Trophoblast cell (in vitro differentiated cells and primary cell): Measurements from ENCODE around the gene IFITM5.

ENCODE experiments used
- DNase-seq, 2 donors: peaks; one replicate each; pipeline ENCODE4 v3.0.0-alpha.2; 2016
- H2AFZ ChIP-seq: 2 replicates; pipeline ENCODE4 v1.6.1; 2013; ENCODE audit warnings: low read length, moderate library complexity, mild to moderate bottlenecking; ENCODE audit not compliant: insufficient read depth, poor library complexity
- H2AK5ac ChIP-seq: 2 replicates; pipeline ENCODE4 v1.6.1; 2013; ENCODE audit warnings: mild to moderate bottlenecking, low read length
- H2BK120ac ChIP-seq: 2 replicates; pipeline ENCODE4 v1.6.1; 2013; ENCODE audit warnings: low read length, mild to moderate bottlenecking, moderate library complexity; ENCODE audit not compliant: insufficient read depth, poor library complexity
- H2BK12ac ChIP-seq: 2 replicates; pipeline ENCODE4 v1.6.1; 2013; ENCODE audit warnings: mild to moderate bottlenecking, low read length, moderate library complexity
- H2BK5ac ChIP-seq: 2 replicates; pipeline ENCODE4 v1.6.1; 2013; ENCODE audit warnings: low read length, low read depth, moderate library complexity, mild to moderate bottlenecking; ENCODE audit not compliant: poor library complexity
- H3K14ac ChIP-seq: 2 replicates; pipeline ENCODE4 v1.6.1; 2013; ENCODE audit warnings: mild to moderate bottlenecking, low read length
- H3K18ac ChIP-seq: 2 replicates; pipeline ENCODE4 v1.6.1; 2013; ENCODE audit warnings: mild to moderate bottlenecking, low read length
- H3K23ac ChIP-seq: 2 replicates; pipeline ENCODE4 v1.6.1; 2013; ENCODE audit warnings: low read length
- H3K27ac ChIP-seq: 2 replicates; pipeline ENCODE4 v1.5.1; 2013; ENCODE audit warnings: low read depth, mild to moderate bottlenecking, inconsistent platforms, low read length, moderate library complexity
- H3K27me3 ChIP-seq: 2 replicates; pipeline ENCODE4 v1.6.1; 2013; ENCODE audit warnings: inconsistent platforms, mild to moderate bottlenecking, low read length, moderate library complexity; ENCODE audit not compliant: insufficient read depth
- H3K36me3 ChIP-seq, 2 experiments: 1 replicate in 1 of 2; 2 replicates in 1 of 2; pipeline ENCODE4 v1.6.1; 2013; ENCODE audit warnings: low read length in 2 of 2, mild to moderate bottlenecking in 2 of 2, moderate library complexity in 1 of 2; ENCODE audit not compliant: insufficient read depth in 2 of 2, control insufficient read depth in 1 of 2
- H3K4ac ChIP-seq: 2 replicates; pipeline ENCODE4 v1.6.1; 2013; ENCODE audit warnings: low read depth, mild to moderate bottlenecking, low read length, moderate library complexity
- H3K4me1 ChIP-seq, 2 experiments: 1 replicate in 1 of 2; 2 replicates in 1 of 2; pipeline ENCODE4 v1.6.1; 2013; ENCODE audit warnings: low read length in 2 of 2, mild to moderate bottlenecking in 2 of 2, moderate library complexity in 1 of 2; ENCODE audit not compliant: insufficient read depth in 2 of 2, control insufficient read depth in 1 of 2
- H3K4me2 ChIP-seq: 2 replicates; pipeline ENCODE4 v1.6.1; 2013; ENCODE audit warnings: inconsistent platforms, mild to moderate bottlenecking, low read length, moderate library complexity
- H3K4me3 ChIP-seq: 2 replicates; pipeline ENCODE4 v1.5.1; 2013; ENCODE audit warnings: mild to moderate bottlenecking, low read depth, low read length, inconsistent platforms
- H3K79me1 ChIP-seq: one replicate; pipeline ENCODE4 v1.6.1; 2013; ENCODE audit warnings: low read length
- H3K79me2 ChIP-seq: 2 replicates; pipeline ENCODE4 v1.6.1; 2013; ENCODE audit warnings: low read length, mild to moderate bottlenecking; ENCODE audit not compliant: control insufficient read depth, insufficient read depth, poor library complexity
- H3K9ac ChIP-seq: 2 replicates; pipeline ENCODE4 v1.6.1; 2013; ENCODE audit warnings: mild to moderate bottlenecking, low read length
- H3K9me3 ChIP-seq: 2 replicates; pipeline ENCODE4 v1.6.1; 2013; ENCODE audit warnings: low read depth, mild to moderate bottlenecking, control low read depth, inconsistent platforms, low read length; ENCODE audit not compliant: insufficient read depth
- H4K12ac ChIP-seq: 2 replicates; pipeline ENCODE4 v1.6.1; 2013; ENCODE audit warnings: low read depth, mild to moderate bottlenecking, low read length, moderate library complexity
- H4K8ac ChIP-seq: 2 replicates; pipeline ENCODE4 v1.6.1; 2013; ENCODE audit warnings: low read depth, mild to moderate bottlenecking, low read length, moderate library complexity
- H4K91ac ChIP-seq: one replicate; pipeline ENCODE4 v1.6.1; 2013; ENCODE audit warnings: low read depth, mild to moderate bottlenecking, low read length, moderate library complexity
- WGBS: extraction: QIAGEN DNeasy Blood & Tissue Kit; methylation state at CpG from one replicate; pipeline ENCODE4 v1.1.7; 2013; ENCODE audit warnings: missing lambda C conversion rate; ENCODE audit not compliant: insufficient read length, insufficient coverage; ENCODE audit errors: extremely low coverage; 5-methylcytosine and 5-hydroxymethylcytosine counted together

IFITM5 gene

DNA sequence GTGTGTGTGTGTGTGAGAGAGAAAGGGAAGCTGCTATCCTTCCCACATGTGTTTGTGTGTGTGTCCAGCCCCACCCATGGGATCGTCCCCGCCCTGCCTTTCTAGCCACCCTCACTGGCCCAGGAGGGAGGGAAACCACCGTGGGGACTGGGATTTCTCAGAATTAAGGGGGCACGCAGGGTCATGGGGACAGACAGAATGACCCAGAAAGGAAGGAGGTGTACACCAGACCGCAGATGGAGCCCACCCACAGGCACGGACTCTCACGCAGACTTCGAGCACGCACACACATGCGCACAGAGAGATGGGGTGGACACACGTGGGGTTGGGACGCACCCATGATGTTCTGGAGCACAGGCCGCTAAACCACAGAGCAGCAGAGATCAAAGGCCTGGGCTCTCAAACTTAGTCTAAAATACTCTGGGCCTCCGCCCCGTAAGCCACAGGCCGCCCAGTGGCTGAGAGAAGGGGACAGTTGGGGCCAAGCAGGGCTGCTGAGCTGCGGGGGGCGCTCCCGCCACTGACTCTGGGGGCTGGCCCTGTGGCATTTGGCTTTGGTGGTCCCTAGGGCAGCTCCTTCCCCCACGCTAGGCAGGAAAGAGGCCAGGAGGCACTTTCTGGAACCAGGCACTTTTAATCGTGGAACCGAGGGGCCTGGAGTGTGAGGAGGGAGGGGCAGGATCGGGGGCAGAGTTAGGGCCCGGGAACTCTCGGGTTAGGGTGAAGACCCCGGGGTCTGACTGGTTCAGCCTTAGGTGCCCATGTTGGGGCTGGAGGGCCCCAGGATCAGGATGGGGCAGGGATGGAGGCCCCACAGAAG is 1.5 kb downstream of the IFITM5 start:
- Histone ChIP-seq H3K36me3 (peaks cover 18 to 21% of the 10 kb centered on the region in 2 experiments), H3K4me1 (peaks cover 4% of the 10 kb centered on the region in 2 experiments), H3K4ac (no peak overlapping the region), H4K91ac (no peak overlapping the region), H4K8ac (no peak overlapping the region), H3K4me2 (no peak overlapping the region), H4K12ac (no peak overlapping the region), H2BK5ac (no peak overlapping the region), H3K14ac (no peak overlapping the region), H2BK120ac (no peak overlapping the region), H3K79me1 (no peaks in the 10 kb centered on the region), H3K9me3 (no peaks in the 10 kb centered on the region), H2AFZ (no peak overlapping the region), H3K23ac (no peak overlapping the region), H2BK12ac (no peak overlapping the region), H3K4me3 (no peak overlapping the region), H2AK5ac (no peak overlapping the region), H3K79me2 (no peaks in the 10 kb centered on the region), H3K27ac (no peak overlapping the region), H3K27me3 (no peaks in the 10 kb centered on the region), H3K9ac (no peak overlapping the region), H3K18ac (no peak overlapping the region)
- no CpG with 5 or more reads among the region's 26 CpGs for WGBS
- no peak for DNase-seq

DNA sequence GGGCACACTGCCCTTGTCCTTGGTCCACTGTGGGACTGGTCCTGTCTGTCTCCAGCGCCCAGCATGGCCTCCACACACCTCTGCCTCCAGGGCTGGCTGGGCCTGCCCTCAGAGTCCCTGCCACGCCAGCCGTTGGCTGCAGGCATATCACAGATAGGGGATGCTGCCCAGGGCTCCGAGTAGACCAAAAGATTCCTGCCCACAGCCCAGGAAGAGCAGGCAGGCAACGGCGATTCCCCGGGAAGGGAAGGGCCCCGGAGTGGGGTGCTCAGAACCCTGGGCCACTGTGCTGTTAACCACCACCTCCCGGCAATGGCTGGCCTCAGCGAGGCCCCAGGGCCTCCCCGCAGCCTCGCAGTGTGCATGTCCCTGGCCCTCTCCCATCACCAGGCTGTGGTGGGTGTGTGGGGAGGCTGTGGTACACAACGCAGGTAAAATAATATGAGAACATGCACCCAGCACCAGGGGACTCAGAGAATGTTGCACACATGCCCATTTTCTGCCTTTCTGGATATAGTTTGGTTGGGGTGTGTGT is 2.2 kb downstream of the IFITM5 start:
- Histone ChIP-seq H2BK12ac (no peak overlapping the region), H3K79me2 (no peaks in the 10 kb centered on the region), H3K27me3 (no peaks in the 10 kb centered on the region), H3K4me1 (peaks cover 4% of the 10 kb centered on the region in 2 experiments), H3K4me2 (no peak overlapping the region), H2BK5ac (no peak overlapping the region), H3K27ac (no peak overlapping the region), H3K4me3 (no peak overlapping the region), H3K18ac (no peak overlapping the region), H4K12ac (no peak overlapping the region), H3K9ac (no peak overlapping the region), H2BK120ac (no peak overlapping the region), H3K9me3 (no peaks in the 10 kb centered on the region), H4K91ac (no peak overlapping the region), H3K23ac (no peak overlapping the region), H2AFZ (no peak overlapping the region), H3K4ac (no peak overlapping the region), H2AK5ac (no peak overlapping the region), H3K36me3 (peaks cover 24% of the 10 kb centered on the region in 2 experiments), H3K79me1 (no peaks in the 10 kb centered on the region), H3K14ac (no peak overlapping the region), H4K8ac (no peak overlapping the region)
- no peak for DNase-seq
- WGBS, result no CpG with 5 or more reads among the region's 13 CpGs

DNA sequence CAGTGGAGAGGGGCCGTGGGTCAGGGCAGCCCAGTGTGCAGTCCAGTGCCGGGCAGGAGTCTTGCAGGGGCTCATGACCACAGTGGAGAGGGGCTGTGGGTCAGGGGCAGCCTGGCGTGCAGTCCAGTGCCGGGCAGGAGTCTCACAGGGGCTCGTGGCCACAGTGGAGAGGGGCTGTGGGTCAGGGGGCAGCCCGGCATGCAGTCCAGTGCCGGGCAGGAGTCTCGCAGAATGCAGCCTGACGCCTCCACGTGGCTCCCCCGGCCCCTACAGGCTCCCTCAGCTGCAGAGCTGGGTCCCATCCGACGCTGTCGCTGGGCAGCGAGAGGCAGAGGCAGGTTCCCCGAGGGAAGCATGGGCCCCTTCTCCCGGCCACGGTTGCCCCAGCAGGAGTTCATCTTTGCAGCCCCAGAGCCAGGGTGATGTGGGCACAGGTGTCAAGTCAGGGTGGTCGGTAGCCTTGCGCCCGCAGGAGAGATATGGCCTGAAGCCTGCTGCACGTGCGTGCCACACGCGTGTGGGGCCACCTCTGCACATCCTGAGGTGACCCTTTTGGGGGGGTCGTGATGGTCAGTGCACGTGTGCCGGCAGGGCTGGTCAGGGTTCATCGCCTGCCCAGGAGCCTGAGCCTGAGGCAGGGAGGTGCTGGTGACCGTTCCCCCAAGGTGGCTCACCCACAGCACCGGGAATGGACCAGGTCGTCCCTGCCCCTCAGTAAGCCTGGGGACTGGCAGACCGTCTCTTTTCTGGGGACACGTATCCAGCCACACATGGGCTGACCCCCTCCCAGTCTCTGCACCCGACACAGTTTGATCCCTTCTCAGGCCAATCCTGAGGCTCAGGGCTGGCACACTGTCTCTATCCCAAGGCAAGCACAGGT is 2.9 kb downstream of the IFITM5 start:
- H3K4me1 ChIP-seq, result peaks cover 5 to 6% of the 10 kb centered on the region in 2 experiments
- H2BK5ac ChIP-seq, result no peak overlapping the region
- H2BK120ac ChIP-seq, result no peak overlapping the region
- no peak overlapping the region for H3K4me3 ChIP-seq
- no peak overlapping the region for H3K4ac ChIP-seq
- H3K4me2 ChIP-seq, result no peak overlapping the region
- no peak overlapping the region for H4K91ac ChIP-seq
- H2BK12ac ChIP-seq, result no peak overlapping the region
- no peaks in the 10 kb centered on the region for H3K79me1 ChIP-seq
- no peak overlapping the region for H3K14ac ChIP-seq
- H3K18ac ChIP-seq, result no peak overlapping the region
- no peak overlapping the region for H3K23ac ChIP-seq
- H4K12ac ChIP-seq, result no peak overlapping the region
- no peaks in the 10 kb centered on the region for H3K27me3 ChIP-seq
- no peak for DNase-seq
- no peak overlapping the region for H3K9ac ChIP-seq
- H3K79me2 ChIP-seq, result no peaks in the 10 kb centered on the region
- H3K27ac ChIP-seq, result no peak overlapping the region
- no peak overlapping the region for H2AK5ac ChIP-seq
- no CpG with 5 or more reads among the region's 35 CpGs for WGBS
- no peaks in the 10 kb centered on the region for H3K9me3 ChIP-seq
- H2AFZ ChIP-seq, result no peak overlapping the region
- no peak overlapping the region for H4K8ac ChIP-seq
- H3K36me3 ChIP-seq, result peaks cover 25% of the 10 kb centered on the region in 2 experiments

DNA sequence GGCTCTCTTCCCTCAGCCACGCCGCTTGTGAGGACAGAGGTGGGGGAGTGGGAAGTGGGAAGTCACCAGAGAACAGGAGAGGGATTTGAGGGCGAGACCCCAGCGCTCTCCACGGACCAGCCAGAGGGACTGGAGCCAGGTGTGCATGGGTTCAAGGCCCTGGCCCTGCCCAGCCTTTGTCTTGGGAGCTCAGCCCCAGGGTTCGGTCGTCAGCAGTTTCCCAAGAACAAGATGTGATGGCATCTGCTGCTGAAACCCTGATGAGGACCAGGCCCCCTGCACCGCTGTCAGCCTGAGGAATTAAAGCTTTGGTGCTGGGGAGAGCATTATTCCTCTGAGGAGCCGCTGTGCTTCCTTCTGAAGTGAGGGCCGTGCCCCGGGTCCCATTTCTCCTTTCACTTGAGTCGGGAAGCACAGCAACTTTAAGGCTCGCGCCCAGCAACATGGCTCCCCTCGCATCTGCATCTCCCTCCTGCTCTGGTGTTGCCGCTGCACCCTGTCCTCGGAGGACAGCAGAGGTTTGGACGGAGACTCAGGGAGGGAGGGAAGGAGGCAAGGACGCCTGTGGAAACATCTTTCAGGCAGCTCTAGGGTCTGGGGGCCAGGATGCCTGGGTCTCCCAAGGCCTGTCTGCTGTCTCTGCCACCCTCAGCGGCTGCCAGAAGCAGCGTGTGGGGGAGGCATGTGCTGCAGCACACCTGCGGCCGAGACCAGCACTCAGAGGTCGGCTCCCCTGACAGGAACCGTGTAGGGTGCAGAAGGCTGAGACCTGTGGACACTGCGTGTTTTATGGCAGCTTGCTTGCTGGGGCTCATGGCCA is 3.8 kb downstream of the IFITM5 start:
- no peak overlapping the region for H4K12ac ChIP-seq
- H2AFZ ChIP-seq, result no peak overlapping the region
- H3K4me3 ChIP-seq, result no peak overlapping the region
- H2BK5ac ChIP-seq, result no peak overlapping the region
- H3K23ac ChIP-seq, result no peak overlapping the region
- H3K4me1 ChIP-seq, result peaks cover 11 to 13% of the 10 kb centered on the region in 2 experiments
- no peak overlapping the region for H2BK12ac ChIP-seq
- H3K79me2 ChIP-seq, result no peaks in the 10 kb centered on the region
- H3K14ac ChIP-seq, result no peak overlapping the region
- no peak overlapping the region for H4K91ac ChIP-seq
- H3K36me3 ChIP-seq, result peaks cover 25% of the 10 kb centered on the region in 2 experiments
- H2AK5ac ChIP-seq, result no peak overlapping the region
- no peak overlapping the region for H3K4ac ChIP-seq
- no peak overlapping the region for H3K18ac ChIP-seq
- DNase-seq, result no peak
- H3K9me3 ChIP-seq, result no peaks in the 10 kb centered on the region
- no peak overlapping the region for H3K9ac ChIP-seq
- no peak overlapping the region for H3K27ac ChIP-seq
- no peaks in the 10 kb centered on the region for H3K79me1 ChIP-seq
- no peak overlapping the region for H2BK120ac ChIP-seq
- H3K4me2 ChIP-seq, result no peak overlapping the region
- H4K8ac ChIP-seq, result no peak overlapping the region
- no CpG with 5 or more reads among the region's 26 CpGs for whole genome bisulfite sequencing
- H3K27me3 ChIP-seq, result no peaks in the 10 kb centered on the region
